Neural cell (in vitro differentiated cells): ENCODE results near the gene GPRC5A.

Experiments
- CTCF ChIP-seq: fragments of 450-650 bp; IDR thresholded peaks from 2 replicates; pipeline ENCODE4 v1.5.1; 2014; ENCODE audit warnings: antibody characterized with exemption, mild to moderate bottlenecking, moderate library complexity; ENCODE audit not compliant: poor library complexity, severe bottlenecking
- POLR2AphosphoS5 ChIP-seq: IDR thresholded peaks from 2 replicates; pipeline ENCODE4 v1.6.1; 2012
- RAD21 ChIP-seq: fragments of 450-650 bp; conservative IDR thresholded peaks from 2 replicates; pipeline ENCODE4 v1.6.1; 2014; ENCODE audit warnings: antibody characterized with exemption, mild to moderate bottlenecking, moderate library complexity

- TF ChIP-seq CTCF (no peak), RAD21 (no peak), POLR2AphosphoS5 (no peak)
These were observed 9.9 kb downstream of the GPRC5A start for GRCh38 chr12:12901158-12901791.
